K562 (cell line): ENCODE data around the gene PLEKHA7. TPM values are rescaled to one million over a fixed set of nuclear protein-coding genes. Genes with fewer than 3 reads are reported as not detected.

ENCODE experiments used
- ATAC-seq: fragments of 200-7000 bp; cut with Tn5 transposase; 3 replicates; pipeline ENCODE4 v1.9.1; 2020; ENCODE audit warnings: moderate library complexity
- BruUV-seq: library from RNA; stranded (reverse); fragments of 400-500 nt; replicated peaks from 2 replicates; lab custom pipeline; 2021; lab: Mats Ljungman, UMichigan
- CTCF ChIA-PET: fragments of 300-600 bp; formaldehyde crosslinking; extraction: SDS; loops from one replicate; lab custom pipeline; 2021; ENCODE audit warnings: low intra/inter-chr PET ratio; lab: Yijun Ruan, JAX
- POLR2A ChIA-PET: fragments of 300-600, 350-650 bp; sonication (Branson Sonifier 250); formaldehyde crosslinking; extraction: SDS; loops from one replicate; lab custom pipeline; 2021; ENCODE audit warnings: antibody characterized with exemption, inconsistent platforms; lab: Yijun Ruan, JAX
- DNase-seq, 4 experiments: peaks; one replicate each; pipeline versions ENCODE4 v3.0.0 to v3.0.0-alpha.2; 2011 to 2018; ENCODE audit warnings: low spot score in 3 of 4, mixed read lengths in 3 of 4; ENCODE audit errors: extremely low read depth in 1 of 4
- FAIRE-seq: peaks from 2 replicates; lab custom pipeline; 2011; peaks lifted over from hg19 to GRCh38; lab: Jason Lieb, UNC
- H2AFZ ChIP-seq: 2 replicates; pipeline ENCODE4 v1.6.0; 2011; ENCODE audit warnings: low read depth, low read length, control low read depth, inconsistent platforms
- H3K27ac ChIP-seq: fragments of 200-600 bp; 3 replicates; pipeline ENCODE4 v1.8.0; 2011; ENCODE audit warnings: low read depth, mild to moderate bottlenecking, control low read depth, inconsistent platforms, low read length, moderate library complexity, mixed read lengths; ENCODE audit errors: extremely low read depth
- H3K27me3 ChIP-seq, 2 experiments: fragments of 300-600 bp in 1 of 2; 2 replicates in 1 of 2; 3 replicates in 1 of 2; pipeline versions ENCODE4 v1.6.0 to v1.8.0; 2011; ENCODE audit warnings: inconsistent platforms in 2 of 2, low read length in 2 of 2, mild to moderate bottlenecking in 1 of 2, mixed read lengths in 1 of 2, moderate library complexity in 1 of 2; ENCODE audit not compliant: control insufficient read depth in 2 of 2, insufficient read depth in 2 of 2
- H3K36me3 ChIP-seq: fragments of 300-600 bp; 3 replicates; pipeline ENCODE4 v1.8.0; 2011; ENCODE audit warnings: mild to moderate bottlenecking, low read length, inconsistent platforms; ENCODE audit not compliant: control insufficient read depth, insufficient read depth
- H3K4me1 ChIP-seq, 2 experiments: fragments of 200-600 bp in 1 of 2; replicated peaks in 1 of 2; 2 replicates in 1 of 2; 3 replicates in 1 of 2; pipeline versions ENCODE4 v1.5.1 to v1.8.0; 2011; ENCODE audit warnings: inconsistent platforms in 2 of 2, low read length in 2 of 2, mild to moderate bottlenecking in 1 of 2, mixed read lengths in 1 of 2, moderate library complexity in 1 of 2; ENCODE audit not compliant: control insufficient read depth in 2 of 2, insufficient read depth in 2 of 2
- H3K4me2 ChIP-seq: 2 replicates; pipeline ENCODE4 v1.6.1; 2011; ENCODE audit warnings: low read length, control low read depth, inconsistent platforms, mixed read lengths; ENCODE audit not compliant: insufficient read depth
- H3K4me3 ChIP-seq: fragments of 200-600 bp; sonication (generic), shearing (Covaris generic); 2 replicates; pipeline ENCODE4 v1.5.1; 2016; ENCODE audit warnings: control low read depth, inconsistent platforms
- H3K79me2 ChIP-seq: fragments of 200-600 bp; 3 replicates; pipeline ENCODE4 v1.8.0; 2011; ENCODE audit warnings: low read length, inconsistent platforms; ENCODE audit not compliant: control insufficient read depth, insufficient read depth
- H3K9ac ChIP-seq, 2 experiments: 2 replicates each; pipeline versions ENCODE4 v1.6.0 to v1.6.1; 2011; ENCODE audit warnings: low read depth in 2 of 2, low read length in 2 of 2, control low read depth in 1 of 2, inconsistent platforms in 1 of 2, mild to moderate bottlenecking in 1 of 2, mixed read lengths in 1 of 2; ENCODE audit not compliant: insufficient read depth in 1 of 2
- H3K9me1 ChIP-seq: one replicate; pipeline ENCODE4 v1.6.0; 2011; ENCODE audit warnings: inconsistent platforms, mild to moderate bottlenecking, low read length, moderate library complexity; ENCODE audit not compliant: control insufficient read depth, insufficient read depth
- H3K9me3 ChIP-seq: replicated peaks from 2 replicates; pipeline ENCODE4 v1.5.1; 2011; ENCODE audit warnings: low read depth, low read length, inconsistent platforms; ENCODE audit not compliant: control insufficient read depth, insufficient read depth
- H4K20me1 ChIP-seq: replicated peaks from 2 replicates; pipeline ENCODE4 v1.6.1; 2011; ENCODE audit warnings: low read length, inconsistent platforms, mixed read lengths; ENCODE audit not compliant: control insufficient read depth, insufficient read depth
- CAMTA2 ChIP-seq: fragments of 250-450 bp; sonication (Bioruptor Pico); conservative IDR thresholded peaks from 2 replicates; pipeline ENCODE4 v1.5.1; 2022
- GABPB2 ChIP-seq: fragments of 250-450 bp; sonication (Bioruptor Pico); conservative IDR thresholded peaks from 2 replicates; pipeline ENCODE4 v1.5.1; 2021; ENCODE audit warnings: mild to moderate bottlenecking
- HMG20B ChIP-seq: fragments of 250-450 bp; sonication (Bioruptor Pico); IDR thresholded peaks from 2 replicates; pipeline ENCODE4 v1.5.0; 2021; ENCODE audit warnings: mild to moderate bottlenecking
- KDM1A ChIP-seq, 2 experiments: fragments of 450-650 bp; IDR thresholded peaks; 2 replicates each; pipeline ENCODE4 v1.6.1; 2016; ENCODE audit warnings: mild to moderate bottlenecking in 2 of 2
- KHSRP ChIP-seq: fragments of 450-650 bp; IDR thresholded peaks from 2 replicates; pipeline ENCODE4 v1.6.1; 2017
- MCM7 ChIP-seq, 2 experiments: fragments of 450-650 bp; IDR thresholded peaks; 2 replicates each; pipeline ENCODE4 v1.6.1; 2016 to 2018
- POLR2G ChIP-seq: fragments of 200-400 bp; formaldehyde crosslinking; IDR thresholded peaks from 2 replicates; pipeline ENCODE4 v1.6.1; 2017; ENCODE audit warnings: low read depth, mild to moderate bottlenecking, antibody characterized with exemption, low read length, moderate library complexity
- PTBP1 ChIP-seq: fragments of 200-400 bp; formaldehyde crosslinking; IDR thresholded peaks from 2 replicates; pipeline ENCODE4 v1.6.1; 2017; ENCODE audit warnings: low read depth, low read length
- ZNF175 ChIP-seq: fragments of 200-800 bp; sonication (Bioruptor generic); IDR thresholded peaks from 2 replicates; pipeline ENCODE4 v1.6.1; 2016; ENCODE audit warnings: low read depth, mild to moderate bottlenecking, missing genetic modification characterization, missing compliant biosample characterization
- ZNF431 ChIP-seq: sonication (generic); formaldehyde crosslinking; IDR thresholded peaks from 2 replicates; pipeline ENCODE4 v1.8.0; 2022; ENCODE audit warnings: mild to moderate bottlenecking, missing genetic modification reagents
- ZNF551 ChIP-seq: fragments of 250-450 bp; sonication (Bioruptor Pico); IDR thresholded peaks from 2 replicates; pipeline ENCODE4 v1.5.0; 2021; ENCODE audit warnings: mild to moderate bottlenecking, moderate library complexity
- ZNF589 ChIP-seq: fragments of 200-800 bp; sonication (Bioruptor generic); IDR thresholded peaks from 2 replicates; pipeline ENCODE4 v1.6.1; 2016; ENCODE audit warnings: low read depth, missing genetic modification characterization, missing compliant biosample characterization
- ZNF696 ChIP-seq: fragments of 250-450 bp; sonication (Bioruptor Pico); conservative IDR thresholded peaks from 2 replicates; pipeline ENCODE4 v1.4.0; 2020; ENCODE audit warnings: mild to moderate bottlenecking, moderate library complexity
- WGBS: fragments of 100-300 bp; shearing (Covaris generic); methylation state at CpG from one replicate; pipeline ENCODE4 v1.1.6; 2016; ENCODE audit warnings: low coverage, mixed read lengths; ENCODE audit not compliant: insufficient coverage; ENCODE audit errors: missing lambda C conversion rate; 5-methylcytosine and 5-hydroxymethylcytosine counted together
- in situ Hi-C: fragments of 300-500 bp; cut with MboI; formaldehyde crosslinking; loops from 4 replicates; pipeline ENCODE4 v1.15.0; 2018; ENCODE audit warnings: inconsistent platforms, mixed read lengths
- intact Hi-C: fragments of 100-400 bp; cut with micrococcal nuclease; formaldehyde crosslinking; loops from 2 replicates; pipeline ENCODE4 v1.14.2; 2022
- polyA plus RNA-seq, 8 experiments: library from polyadenylated mRNA; depleted of rRNA in 4 of 8; stranded (reverse) in 5 of 8; unstranded in 3 of 8; fragments of >200 nt; fragmentation: Nextera tagmentation in 2 of 8; fragmentation: Illumina TruSeq in 1 of 8; extraction: Ambion mirVana in 2 of 8; extraction: Trizol in 1 of 8; gene quantifications; 2 replicates each; pipeline versions ENCODE4 v1.2.1 to v1.2.3, GENCODE V29; 2011 to 2014; ENCODE audit warnings: inconsistent platforms in 1 of 8, missing spikeins in 1 of 8
- total RNA-seq, 7 experiments: library from RNA; depleted of rRNA in 6 of 7; stranded (reverse); fragments of >200 nt in 6 of 7; fragmentation: Illumina TruSeq in 2 of 7; extraction: Trizol in 2 of 7; gene quantifications; 2 replicates each; pipeline versions ENCODE4 v1.2.1 to v1.2.3, GENCODE V29; 2011 to 2021; ENCODE audit warnings: low replicate concordance in 1 of 7
- TF ChIP-seq, protein P1 (sequence below): fragments of 450-650 bp; conservative IDR thresholded peaks from 2 replicates; pipeline ENCODE4 v1.6.1; 2016; ENCODE audit warnings: missing genetic modification characterization, low read depth, mild to moderate bottlenecking, missing compliant biosample characterization, moderate library complexity
- TF ChIP-seq, protein P2 (sequence below): IDR thresholded peaks from 3 replicates; pipeline ENCODE4 v1.6.1; 2011; ENCODE audit warnings: borderline replicate concordance, mild to moderate bottlenecking, moderate library complexity; ENCODE audit not compliant: insufficient read length; ENCODE audit errors: extremely low read depth
- TF ChIP-seq, protein P3 (sequence below): fragments of 450-650 bp; IDR thresholded peaks from 2 replicates; pipeline ENCODE4 v1.6.1; 2016; ENCODE audit warnings: antibody characterized with exemption
- TF ChIP-seq, protein P4 (sequence below): sonication (generic); formaldehyde crosslinking; IDR thresholded peaks from 2 replicates; pipeline ENCODE4 v1.8.0; 2023; ENCODE audit warnings: mild to moderate bottlenecking, missing genetic modification reagents

PLEKHA7 gene
- total and polyA plus RNA-seq, 9 of the 15 experiments (the other 6 are each of a cell fraction or from before 2014, with no cell fraction given): 0.06 to 0.77 (median 0.20) TPM; not detected in 1

DNA sequence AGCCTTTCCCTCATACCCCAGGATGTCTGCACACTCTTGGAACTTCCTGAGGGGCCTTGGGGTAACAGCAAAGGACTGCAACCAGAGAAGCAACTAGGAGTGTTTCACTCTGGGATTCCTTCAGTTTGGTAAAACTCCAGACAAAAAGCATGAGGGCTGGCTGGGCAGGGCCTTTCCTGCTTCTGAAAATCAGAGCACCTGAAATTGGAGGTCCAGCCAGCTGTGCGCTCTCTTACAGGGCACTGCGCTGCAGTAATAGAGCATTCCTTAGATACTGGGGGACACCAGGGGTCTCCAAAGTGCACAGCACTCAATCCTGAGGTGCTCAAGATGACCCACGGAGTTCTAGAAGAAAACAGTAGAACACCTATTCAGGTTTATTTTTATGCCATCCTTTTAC lies 49.7 kb downstream of the PLEKHA7 start:
- no peak overlapping the region for H3K4me2 ChIP-seq
- FAIRE-seq (no peak), ATAC-seq (no peak), DNase-seq (no peak)
- H3K27me3 ChIP-seq: peaks cover 0 to 36% of the 10 kb centered on the region in 2 experiments; a peak in 2 of 5 replicates
- no peaks in the 10 kb centered on the region; a peak in 1 of 5 replicates for H3K4me1 ChIP-seq
- in situ Hi-C loops (no loop called here), intact Hi-C loops (no loop called here)
- no peak overlapping the region for H3K27ac ChIP-seq
- TF ChIP-seq HMG20B (CRISPR knock-in tag) (no peak), GABPB2 (CRISPR knock-in tag) (no peak), KHSRP (no peak), PTBP1 (no peak), ZNF175 (no peak), ZNF696 (CRISPR knock-in tag) (no peak), ZNF589 (no peak), ZNF431 (no peak), POLR2G (no peak), ZNF551 (CRISPR knock-in tag) (no peak), KDM1A (IDR thresholded peaks at IDR 0.05) (no peak), CAMTA2 (no peak), MCM7 (IDR thresholded peaks at IDR 0.05) (no peak)
- TF ChIP-seq, protein P1, sequence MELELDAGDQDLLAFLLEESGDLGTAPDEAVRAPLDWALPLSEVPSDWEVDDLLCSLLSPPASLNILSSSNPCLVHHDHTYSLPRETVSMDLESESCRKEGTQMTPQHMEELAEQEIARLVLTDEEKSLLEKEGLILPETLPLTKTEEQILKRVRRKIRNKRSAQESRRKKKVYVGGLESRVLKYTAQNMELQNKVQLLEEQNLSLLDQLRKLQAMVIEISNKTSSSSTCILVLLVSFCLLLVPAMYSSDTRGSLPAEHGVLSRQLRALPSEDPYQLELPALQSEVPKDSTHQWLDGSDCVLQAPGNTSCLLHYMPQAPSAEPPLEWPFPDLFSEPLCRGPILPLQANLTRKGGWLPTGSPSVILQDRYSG (tag): no peak
- TF ChIP-seq, protein P2, sequence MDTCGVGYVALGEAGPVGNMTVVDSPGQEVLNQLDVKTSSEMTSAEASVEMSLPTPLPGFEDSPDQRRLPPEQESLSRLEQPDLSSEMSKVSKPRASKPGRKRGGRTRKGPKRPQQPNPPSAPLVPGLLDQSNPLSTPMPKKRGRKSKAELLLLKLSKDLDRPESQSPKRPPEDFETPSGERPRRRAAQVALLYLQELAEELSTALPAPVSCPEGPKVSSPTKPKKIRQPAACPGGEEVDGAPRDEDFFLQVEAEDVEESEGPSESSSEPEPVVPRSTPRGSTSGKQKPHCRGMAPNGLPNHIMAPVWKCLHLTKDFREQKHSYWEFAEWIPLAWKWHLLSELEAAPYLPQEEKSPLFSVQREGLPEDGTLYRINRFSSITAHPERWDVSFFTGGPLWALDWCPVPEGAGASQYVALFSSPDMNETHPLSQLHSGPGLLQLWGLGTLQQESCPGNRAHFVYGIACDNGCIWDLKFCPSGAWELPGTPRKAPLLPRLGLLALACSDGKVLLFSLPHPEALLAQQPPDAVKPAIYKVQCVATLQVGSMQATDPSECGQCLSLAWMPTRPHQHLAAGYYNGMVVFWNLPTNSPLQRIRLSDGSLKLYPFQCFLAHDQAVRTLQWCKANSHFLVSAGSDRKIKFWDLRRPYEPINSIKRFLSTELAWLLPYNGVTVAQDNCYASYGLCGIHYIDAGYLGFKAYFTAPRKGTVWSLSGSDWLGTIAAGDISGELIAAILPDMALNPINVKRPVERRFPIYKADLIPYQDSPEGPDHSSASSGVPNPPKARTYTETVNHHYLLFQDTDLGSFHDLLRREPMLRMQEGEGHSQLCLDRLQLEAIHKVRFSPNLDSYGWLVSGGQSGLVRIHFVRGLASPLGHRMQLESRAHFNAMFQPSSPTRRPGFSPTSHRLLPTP: no peak
- TF ChIP-seq, protein P3, sequence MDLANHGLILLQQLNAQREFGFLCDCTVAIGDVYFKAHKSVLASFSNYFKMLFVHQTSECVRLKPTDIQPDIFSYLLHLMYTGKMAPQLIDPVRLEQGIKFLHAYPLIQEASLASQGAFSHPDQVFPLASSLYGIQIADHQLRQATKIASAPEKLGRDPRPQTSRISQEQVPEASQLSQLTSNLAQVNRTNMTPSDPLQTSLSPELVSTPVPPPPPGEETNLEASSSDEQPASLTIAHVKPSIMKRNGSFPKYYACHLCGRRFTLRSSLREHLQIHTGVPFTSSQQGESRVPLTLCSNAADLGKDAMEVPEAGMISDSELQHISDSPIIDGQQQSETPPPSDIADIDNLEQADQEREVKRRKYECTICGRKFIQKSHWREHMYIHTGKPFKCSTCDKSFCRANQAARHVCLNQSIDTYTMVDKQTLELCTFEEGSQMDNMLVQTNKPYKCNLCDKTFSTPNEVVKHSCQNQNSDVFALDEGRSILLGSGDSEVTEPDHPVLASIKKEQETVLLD: no peak
- TF ChIP-seq, protein P4, sequence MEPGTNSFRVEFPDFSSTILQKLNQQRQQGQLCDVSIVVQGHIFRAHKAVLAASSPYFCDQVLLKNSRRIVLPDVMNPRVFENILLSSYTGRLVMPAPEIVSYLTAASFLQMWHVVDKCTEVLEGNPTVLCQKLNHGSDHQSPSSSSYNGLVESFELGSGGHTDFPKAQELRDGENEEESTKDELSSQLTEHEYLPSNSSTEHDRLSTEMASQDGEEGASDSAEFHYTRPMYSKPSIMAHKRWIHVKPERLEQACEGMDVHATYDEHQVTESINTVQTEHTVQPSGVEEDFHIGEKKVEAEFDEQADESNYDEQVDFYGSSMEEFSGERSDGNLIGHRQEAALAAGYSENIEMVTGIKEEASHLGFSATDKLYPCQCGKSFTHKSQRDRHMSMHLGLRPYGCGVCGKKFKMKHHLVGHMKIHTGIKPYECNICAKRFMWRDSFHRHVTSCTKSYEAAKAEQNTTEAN (CRISPR knock-in tag): no peak
- WGBS: 11% methylated on average over 3 of the region's 3 CpGs
- no peak overlapping the region for H2AFZ ChIP-seq
- no TSS peak for BruUV-seq
- no peaks in the 10 kb centered on the region for H3K36me3 ChIP-seq
- no peak overlapping the region for H3K9ac ChIP-seq
- no peaks in the 10 kb centered on the region for H3K79me2 ChIP-seq
- ChIA-PET CTCF (no interaction called here), POLR2A (no interaction called here)
- no peaks in the 10 kb centered on the region for H3K9me1 ChIP-seq
- H3K9me3 ChIP-seq: no peaks in the 10 kb centered on the region
- no peaks in the 10 kb centered on the region for H4K20me1 ChIP-seq
- no peak overlapping the region for H3K4me3 ChIP-seq
